Activated gamma-delta T cell treated with Interleukin-2 at 50 U/mL for 16 hours (primary cell): ENCODE data around the gene PTPRD.

Experiments used
- DNase-seq: peaks from one replicate; pipeline ENCODE4 v3.0.0-alpha.2; 2020

The PTPRD gene

GRCh38 chr9:8447601-8448000, 2165.2 kb downstream of the PTPRD start:
- no peak for DNase-seq

- DNase-seq, result no peak
These were observed 2174.9 kb downstream of the PTPRD start for GRCh38 chr9:8437876-8438275.

- no peak for DNase-seq
These were observed 2175.5 kb downstream of the PTPRD start for GRCh38 chr9:8437259-8437658.

- DNase-seq, result no peak
These were observed 2176.0 kb downstream of the PTPRD start for GRCh38 chr9:8436786-8437185.

- DNase-seq, result no peak
These were observed 2178.2 kb downstream of the PTPRD start for GRCh38 chr9:8434621-8435020.

GRCh38 chr9:8432224-8432623, 2180.6 kb downstream of the PTPRD start:
- DNase-seq, result no peak

- DNase-seq, result no peak
These were observed 2181.3 kb downstream of the PTPRD start for GRCh38 chr9:8431505-8431904.

GRCh38 chr9:8430945-8431344, 2181.9 kb downstream of the PTPRD start:
- DNase-seq, result no peak

GRCh38 chr9:8429768-8430167, 2183.0 kb downstream of the PTPRD start:
- DNase-seq, result no peak

- DNase-seq, result no peak
These were observed 2183.6 kb downstream of the PTPRD start for GRCh38 chr9:8429157-8429556.

GRCh38 chr9:8428389-8428788, 2184.4 kb downstream of the PTPRD start:
- no peak for DNase-seq

- no peak for DNase-seq
These were observed 2187.9 kb downstream of the PTPRD start for GRCh38 chr9:8424786-8425410.

- no peak for DNase-seq
These were observed 2192.4 kb downstream of the PTPRD start for GRCh38 chr9:8420416-8420815.

GRCh38 chr9:8419596-8420275, 2193.1 kb downstream of the PTPRD start:
- DNase-seq, result no peak

GRCh38 chr9:8417341-8417740, 2195.5 kb downstream of the PTPRD start:
- no peak for DNase-seq

- no peak for DNase-seq
These were observed 2200.5 kb downstream of the PTPRD start for GRCh38 chr9:8412327-8412726.

- no peak for DNase-seq
These were observed 2204.1 kb downstream of the PTPRD start for GRCh38 chr9:8408575-8409190.

- no peak for DNase-seq
These were observed 2210.7 kb downstream of the PTPRD start for GRCh38 chr9:8401961-8402705.

GRCh38 chr9:8400378-8400777, 2212.4 kb downstream of the PTPRD start:
- DNase-seq, result no peak

GRCh38 chr9:8395022-8395421, 2217.8 kb downstream of the PTPRD start:
- no peak for DNase-seq

GRCh38 chr9:8394341-8394740, 2218.5 kb downstream of the PTPRD start:
- no peak for DNase-seq

GRCh38 chr9:8392866-8393265, 2219.9 kb downstream of the PTPRD start:
- no peak for DNase-seq

GRCh38 chr9:8391566-8391965, 2221.2 kb downstream of the PTPRD start:
- DNase-seq, result no peak

- no peak for DNase-seq
These were observed 2221.7 kb downstream of the PTPRD start for GRCh38 chr9:8391132-8391531.
